ENCODE data around the gene RNF217.

Gene RNF217

GRCh38 chr6:124991764-124992295, 29.6 kb downstream of the RNF217 start:
- peaks cover 3% of the 10 kb centered on the region for H3K36me3 ChIP-seq (ENCODE audit: control insufficient read depth, insufficient read depth, low read length)
- peaks cover 27% of the 10 kb centered on the region for H3K4me1 ChIP-seq
- no peaks in the 10 kb centered on the region for H3K27me3 ChIP-seq (ENCODE audit: control insufficient read depth, insufficient read depth, low read length)
- H2AFZ ChIP-seq, result no peak overlapping the region
- H3K27ac ChIP-seq, result peak overlapping the region; percentile 62
- peaks cover 36% of the 10 kb centered on the region for H3K79me2 ChIP-seq
- no peak for TF ChIP-seq CTCF (IDR thresholded peaks at IDR 0.05)
- no peak overlapping the region for H3K9ac ChIP-seq
- H3K4me3 ChIP-seq (ENCODE audit: low read depth, low read length), result peak overlapping the region; percentile 6
- H3K4me2 ChIP-seq (ENCODE audit: low read length), result peak overlapping the region; percentile 32
- H3K9me3 ChIP-seq (ENCODE audit: control insufficient read depth, low read length), result no peaks in the 10 kb centered on the region

GRCh38 chr6:124993327-124993726, 31.1 kb downstream of the RNF217 start:
- H3K79me2 ChIP-seq, result peaks cover 28% of the 10 kb centered on the region
- peak overlapping the region; percentile 78 for H3K27ac ChIP-seq
- peak overlapping the region; percentile 54 for H3K4me2 ChIP-seq (ENCODE audit: low read length)
- peaks cover 3% of the 10 kb centered on the region for H3K36me3 ChIP-seq (ENCODE audit: control insufficient read depth, insufficient read depth, low read length)
- H2AFZ ChIP-seq, result peak overlapping the region; percentile 21
- H3K9ac ChIP-seq, result no peak overlapping the region
- peak overlapping the region; percentile 14 for H3K4me3 ChIP-seq (ENCODE audit: low read depth, low read length)
- no peak for TF ChIP-seq CTCF (IDR thresholded peaks at IDR 0.05)
- no peaks in the 10 kb centered on the region for H3K9me3 ChIP-seq (ENCODE audit: control insufficient read depth, low read length)
- H3K27me3 ChIP-seq (ENCODE audit: control insufficient read depth, insufficient read depth, low read length), result no peaks in the 10 kb centered on the region
- H3K4me1 ChIP-seq, result peaks cover 28% of the 10 kb centered on the region

- Histone ChIP-seq H3K27me3 (ENCODE audit: control insufficient read depth, insufficient read depth, low read length) (no peaks in the 10 kb centered on the region), H3K79me2 (peaks cover 28% of the 10 kb centered on the region), H3K36me3 (ENCODE audit: control insufficient read depth, insufficient read depth, low read length) (peaks cover 3% of the 10 kb centered on the region), H3K4me1 (peaks cover 32% of the 10 kb centered on the region), H3K4me2 (ENCODE audit: low read length) (peak overlapping the region; percentile 52), H3K9me3 (ENCODE audit: control insufficient read depth, low read length) (no peaks in the 10 kb centered on the region), H3K4me3 (ENCODE audit: low read depth, low read length) (peak overlapping the region; percentile 4), H3K9ac (no peak overlapping the region), H2AFZ (no peak overlapping the region), H3K27ac (peak overlapping the region; percentile 78)
- TF ChIP-seq CTCF (IDR thresholded peaks at IDR 0.05), result no peak
Measured at GRCh38 chr6:124994648-124995047, 32.4 kb downstream of the RNF217 start.

- Histone ChIP-seq H3K79me2 (peaks cover 28% of the 10 kb centered on the region), H2AFZ (no peak overlapping the region), H3K4me1 (peaks cover 34% of the 10 kb centered on the region), H3K27ac (peak overlapping the region; percentile 81), H3K4me3 (ENCODE audit: low read depth, low read length) (peak overlapping the region; percentile 4), H3K9me3 (ENCODE audit: control insufficient read depth, low read length) (no peaks in the 10 kb centered on the region), H3K4me2 (ENCODE audit: low read length) (no peak overlapping the region), H3K27me3 (ENCODE audit: control insufficient read depth, insufficient read depth, low read length) (no peaks in the 10 kb centered on the region), H3K9ac (no peak overlapping the region), H3K36me3 (ENCODE audit: control insufficient read depth, insufficient read depth, low read length) (peaks cover 3% of the 10 kb centered on the region)
- TF ChIP-seq CTCF (IDR thresholded peaks at IDR 0.05), result no peak
Measured at GRCh38 chr6:124995131-124995530, 32.9 kb downstream of the RNF217 start.

GRCh38 chr6:124995645-124996325, 33.5 kb downstream of the RNF217 start:
- Histone ChIP-seq H3K4me1 (peaks cover 36% of the 10 kb centered on the region), H2AFZ (no peak overlapping the region), H3K27ac (peak overlapping the region; percentile 81), H3K9me3 (ENCODE audit: control insufficient read depth, low read length) (no peaks in the 10 kb centered on the region), H3K9ac (no peak overlapping the region), H3K27me3 (ENCODE audit: control insufficient read depth, insufficient read depth, low read length) (no peaks in the 10 kb centered on the region), H3K36me3 (ENCODE audit: control insufficient read depth, insufficient read depth, low read length) (no peaks in the 10 kb centered on the region), H3K79me2 (peaks cover 24% of the 10 kb centered on the region), H3K4me3 (ENCODE audit: low read depth, low read length) (no peak overlapping the region), H3K4me2 (ENCODE audit: low read length) (peak overlapping the region; percentile 50)
- no peak for TF ChIP-seq CTCF (IDR thresholded peaks at IDR 0.05)
